ENCODE data around the gene UMODL1. TPM values are rescaled to one million over a fixed set of nuclear protein-coding genes. Genes with fewer than 3 reads are reported as not detected.

The UMODL1 gene
- total and polyA plus RNA-seq, 2 donors (not counting 1 experiment from before 2014, with no cell fraction given) = not detected

DNA sequence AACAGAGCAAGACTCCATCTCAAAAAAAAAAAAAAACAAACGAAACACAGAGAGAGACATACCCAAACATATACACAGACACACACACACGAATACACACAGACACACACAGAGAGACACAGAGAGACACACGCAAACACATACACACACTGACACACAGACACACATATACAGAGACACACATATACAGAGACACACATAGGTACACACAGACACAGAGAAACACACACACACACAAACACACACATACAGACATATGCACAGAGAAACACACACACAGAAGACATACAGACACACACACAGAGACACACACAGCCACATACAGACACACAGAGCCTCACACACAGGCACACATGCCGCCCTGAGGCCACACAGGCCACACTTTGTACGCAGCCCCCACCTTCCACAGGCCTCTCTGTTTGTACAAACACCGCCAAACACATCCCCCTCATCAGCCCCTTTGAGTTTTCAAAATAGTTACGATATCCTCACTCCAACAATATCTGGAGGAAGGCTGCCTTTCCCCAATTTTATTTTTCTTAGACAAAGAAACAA, 90.4 kb downstream of the UMODL1 start:
- no peak overlapping the region for H2AFZ ChIP-seq (ENCODE audit: low read length)
- H3K4me3 ChIP-seq (replicated peaks in 1 of 4; ENCODE audit: control extremely low read depth in 1 of 4, insufficient read depth in 1 of 4, low read depth in 3 of 4, low read length in 4 of 4) = no peak overlapping the region
- no peak overlapping the region for H3K27ac ChIP-seq (ENCODE audit: insufficient read depth, low read length)
- H3K9me3 ChIP-seq (ENCODE audit: control insufficient read depth, insufficient read depth, low read depth, low read length) = no peaks in the 10 kb centered on the region
- TF ChIP-seq EZH2 (IDR thresholded peaks at IDR 0.05; ENCODE audit: low read length, missing control alignments) = no peak
- TF ChIP-seq, protein P1, sequence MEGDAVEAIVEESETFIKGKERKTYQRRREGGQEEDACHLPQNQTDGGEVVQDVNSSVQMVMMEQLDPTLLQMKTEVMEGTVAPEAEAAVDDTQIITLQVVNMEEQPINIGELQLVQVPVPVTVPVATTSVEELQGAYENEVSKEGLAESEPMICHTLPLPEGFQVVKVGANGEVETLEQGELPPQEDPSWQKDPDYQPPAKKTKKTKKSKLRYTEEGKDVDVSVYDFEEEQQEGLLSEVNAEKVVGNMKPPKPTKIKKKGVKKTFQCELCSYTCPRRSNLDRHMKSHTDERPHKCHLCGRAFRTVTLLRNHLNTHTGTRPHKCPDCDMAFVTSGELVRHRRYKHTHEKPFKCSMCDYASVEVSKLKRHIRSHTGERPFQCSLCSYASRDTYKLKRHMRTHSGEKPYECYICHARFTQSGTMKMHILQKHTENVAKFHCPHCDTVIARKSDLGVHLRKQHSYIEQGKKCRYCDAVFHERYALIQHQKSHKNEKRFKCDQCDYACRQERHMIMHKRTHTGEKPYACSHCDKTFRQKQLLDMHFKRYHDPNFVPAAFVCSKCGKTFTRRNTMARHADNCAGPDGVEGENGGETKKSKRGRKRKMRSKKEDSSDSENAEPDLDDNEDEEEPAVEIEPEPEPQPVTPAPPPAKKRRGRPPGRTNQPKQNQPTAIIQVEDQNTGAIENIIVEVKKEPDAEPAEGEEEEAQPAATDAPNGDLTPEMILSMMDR (conservative IDR thresholded peaks at IDR 0.05 in 1 of 2, IDR thresholded peaks at IDR 0.05 in 1 of 2; ENCODE audit: low read depth in 1 of 2, low read length in 2 of 2) = no peak
- no peaks in the 10 kb centered on the region for H3K36me3 ChIP-seq (ENCODE audit: control insufficient read depth, insufficient read depth, low read length)
- no peaks in the 10 kb centered on the region for H4K20me1 ChIP-seq (ENCODE audit: control insufficient read depth, extremely low read depth, insufficient read depth, low read length)
- H3K9ac ChIP-seq (ENCODE audit: insufficient read depth, low read length) = no peak overlapping the region
- no peak overlapping the region for H3K4me2 ChIP-seq (ENCODE audit: extremely low read depth, insufficient read depth, low read length)
- H3K27me3 ChIP-seq (ENCODE audit: control insufficient read depth, insufficient read depth, low read length) = no peaks in the 10 kb centered on the region
- DNase-seq (ENCODE audit: low read depth in 2 of 2) = no peak
- H3K4me1 ChIP-seq (ENCODE audit: control insufficient read depth, extremely low read depth, insufficient read depth, low read length) = no peaks in the 10 kb centered on the region
- H3K79me2 ChIP-seq (ENCODE audit: control insufficient read depth, insufficient read depth, low read length) = no peaks in the 10 kb centered on the region

DNA sequence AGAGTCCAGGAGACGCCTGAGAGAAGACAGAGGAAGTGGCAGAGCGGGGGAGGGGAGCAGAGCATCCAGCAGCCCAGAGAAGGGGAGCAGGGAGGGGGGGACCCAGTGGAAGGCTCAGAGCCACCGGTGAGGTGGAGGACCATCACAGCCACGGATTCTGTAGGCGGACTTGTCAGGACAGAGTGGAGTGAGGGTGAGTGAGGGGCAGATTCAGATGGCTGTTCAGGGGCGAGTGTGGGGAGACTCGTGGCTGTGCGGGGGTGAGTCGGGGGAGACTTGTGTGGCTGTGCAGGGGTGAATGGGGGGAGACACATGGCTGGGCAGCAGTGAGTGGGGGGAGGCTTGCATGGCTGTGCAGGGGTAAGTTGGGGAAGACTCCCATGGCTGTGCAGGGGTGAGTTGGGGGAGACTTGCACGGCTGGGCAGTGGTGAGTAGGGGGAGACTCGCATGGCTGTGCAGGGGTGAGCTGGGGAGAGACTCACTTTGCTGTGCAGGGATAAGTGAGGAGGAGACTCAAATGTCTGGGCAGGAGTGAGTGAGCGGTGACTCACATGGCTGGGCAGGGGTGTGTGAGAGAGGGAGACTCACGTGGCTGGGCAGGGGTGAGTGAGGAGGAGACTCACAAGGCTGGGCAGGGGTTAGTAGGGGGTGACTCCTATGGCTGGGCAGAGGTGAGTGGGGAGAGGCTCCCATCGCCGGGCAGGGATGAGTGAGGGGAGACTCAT, 91.0 kb downstream of the UMODL1 start:
- Histone ChIP-seq H3K4me1 (ENCODE audit: control insufficient read depth, extremely low read depth, insufficient read depth, low read length) (no peaks in the 10 kb centered on the region), H4K20me1 (ENCODE audit: control insufficient read depth, extremely low read depth, insufficient read depth, low read length) (no peaks in the 10 kb centered on the region), H2AFZ (ENCODE audit: low read length) (no peak overlapping the region), H3K9me3 (ENCODE audit: control insufficient read depth, insufficient read depth, low read depth, low read length) (no peaks in the 10 kb centered on the region), H3K27me3 (ENCODE audit: control insufficient read depth, insufficient read depth, low read length) (no peaks in the 10 kb centered on the region), H3K79me2 (ENCODE audit: control insufficient read depth, insufficient read depth, low read length) (no peaks in the 10 kb centered on the region), H3K4me2 (ENCODE audit: extremely low read depth, insufficient read depth, low read length) (no peak overlapping the region), H3K27ac (ENCODE audit: insufficient read depth, low read length) (no peak overlapping the region), H3K36me3 (ENCODE audit: control insufficient read depth, insufficient read depth, low read length) (no peaks in the 10 kb centered on the region), H3K9ac (ENCODE audit: insufficient read depth, low read length) (no peak overlapping the region), H3K4me3 (replicated peaks in 1 of 4; ENCODE audit: control extremely low read depth in 1 of 4, insufficient read depth in 1 of 4, low read depth in 3 of 4, low read length in 4 of 4) (no peak overlapping the region)
- peak in 1 of 2 donors; percentile 2 for DNase-seq (ENCODE audit: low read depth in 2 of 2)
- TF ChIP-seq, protein P1 (conservative IDR thresholded peaks at IDR 0.05 in 1 of 2, IDR thresholded peaks at IDR 0.05 in 1 of 2; ENCODE audit: low read depth in 1 of 2, low read length in 2 of 2) = no peak
- TF ChIP-seq EZH2 (IDR thresholded peaks at IDR 0.05; ENCODE audit: low read length, missing control alignments) = no peak

- Histone ChIP-seq H3K79me2 (ENCODE audit: control insufficient read depth, insufficient read depth, low read length) (no peaks in the 10 kb centered on the region), H2AFZ (ENCODE audit: low read length) (no peak overlapping the region), H3K4me2 (ENCODE audit: extremely low read depth, insufficient read depth, low read length) (no peak overlapping the region), H3K4me3 (replicated peaks in 1 of 4; ENCODE audit: control extremely low read depth in 1 of 4, insufficient read depth in 1 of 4, low read depth in 3 of 4, low read length in 4 of 4) (no peak overlapping the region), H3K9me3 (ENCODE audit: control insufficient read depth, insufficient read depth, low read depth, low read length) (no peaks in the 10 kb centered on the region), H3K9ac (ENCODE audit: insufficient read depth, low read length) (no peak overlapping the region), H3K4me1 (ENCODE audit: control insufficient read depth, extremely low read depth, insufficient read depth, low read length) (no peaks in the 10 kb centered on the region), H3K27me3 (ENCODE audit: control insufficient read depth, insufficient read depth, low read length) (no peaks in the 10 kb centered on the region), H4K20me1 (ENCODE audit: control insufficient read depth, extremely low read depth, insufficient read depth, low read length) (no peaks in the 10 kb centered on the region), H3K27ac (ENCODE audit: insufficient read depth, low read length) (no peak overlapping the region), H3K36me3 (ENCODE audit: control insufficient read depth, insufficient read depth, low read length) (no peaks in the 10 kb centered on the region)
- DNase-seq (ENCODE audit: low read depth in 2 of 2) = peak in 1 of 2 donors; percentile 14
- TF ChIP-seq, protein P1 (conservative IDR thresholded peaks at IDR 0.05 in 1 of 2, IDR thresholded peaks at IDR 0.05 in 1 of 2; ENCODE audit: low read depth in 1 of 2, low read length in 2 of 2) = no peak
Observed at GRCh38 chr21:42162831-42163510, 91.9 kb downstream of the UMODL1 start.

Measured in fibroblast of lung (primary cell).